Measurements from ENCODE around the gene PPM1H.

DNA sequence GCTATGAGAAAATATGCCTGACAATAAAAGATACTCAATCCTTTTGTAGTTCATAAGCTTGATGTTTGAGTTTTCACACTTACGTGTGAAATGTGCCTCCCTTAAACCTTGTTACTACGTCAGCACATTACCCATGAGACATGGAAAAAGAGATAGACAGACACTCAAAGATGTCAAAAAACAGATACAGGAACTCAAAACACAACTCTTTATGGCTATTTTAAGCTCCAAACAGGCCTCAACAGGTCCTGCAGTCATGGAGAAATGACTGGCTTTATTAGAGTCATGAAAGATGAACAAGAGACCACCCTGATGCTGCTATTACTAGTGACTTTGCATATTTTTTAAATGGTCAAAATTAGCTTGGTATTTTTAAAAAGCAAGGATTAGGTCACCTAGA lies 283.8 kb downstream of the PPM1H start:
- TF ChIP-seq, protein P1, sequence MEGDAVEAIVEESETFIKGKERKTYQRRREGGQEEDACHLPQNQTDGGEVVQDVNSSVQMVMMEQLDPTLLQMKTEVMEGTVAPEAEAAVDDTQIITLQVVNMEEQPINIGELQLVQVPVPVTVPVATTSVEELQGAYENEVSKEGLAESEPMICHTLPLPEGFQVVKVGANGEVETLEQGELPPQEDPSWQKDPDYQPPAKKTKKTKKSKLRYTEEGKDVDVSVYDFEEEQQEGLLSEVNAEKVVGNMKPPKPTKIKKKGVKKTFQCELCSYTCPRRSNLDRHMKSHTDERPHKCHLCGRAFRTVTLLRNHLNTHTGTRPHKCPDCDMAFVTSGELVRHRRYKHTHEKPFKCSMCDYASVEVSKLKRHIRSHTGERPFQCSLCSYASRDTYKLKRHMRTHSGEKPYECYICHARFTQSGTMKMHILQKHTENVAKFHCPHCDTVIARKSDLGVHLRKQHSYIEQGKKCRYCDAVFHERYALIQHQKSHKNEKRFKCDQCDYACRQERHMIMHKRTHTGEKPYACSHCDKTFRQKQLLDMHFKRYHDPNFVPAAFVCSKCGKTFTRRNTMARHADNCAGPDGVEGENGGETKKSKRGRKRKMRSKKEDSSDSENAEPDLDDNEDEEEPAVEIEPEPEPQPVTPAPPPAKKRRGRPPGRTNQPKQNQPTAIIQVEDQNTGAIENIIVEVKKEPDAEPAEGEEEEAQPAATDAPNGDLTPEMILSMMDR (IDR thresholded peaks at IDR 0.05): no peak
- TF ChIP-seq EZH2 (IDR thresholded peaks at IDR 0.05; ENCODE audit: borderline replicate concordance, insufficient read depth, low read depth, low read length, poor library complexity, severe bottlenecking): no peak

All from B cell (primary cell).